Trophoblast cell (in vitro differentiated cells and primary cell): Measurements from ENCODE around the gene SPAG6.

Experiments
- DNase-seq, 2 donors: peaks; one replicate each; pipeline ENCODE4 v3.0.0-alpha.2; 2016
- H2AFZ ChIP-seq: 2 replicates; pipeline ENCODE4 v1.6.1; 2013; ENCODE audit warnings: low read length, moderate library complexity, mild to moderate bottlenecking; ENCODE audit not compliant: insufficient read depth, poor library complexity
- H2AK5ac ChIP-seq: 2 replicates; pipeline ENCODE4 v1.6.1; 2013; ENCODE audit warnings: mild to moderate bottlenecking, low read length
- H2BK120ac ChIP-seq: 2 replicates; pipeline ENCODE4 v1.6.1; 2013; ENCODE audit warnings: low read length, mild to moderate bottlenecking, moderate library complexity; ENCODE audit not compliant: insufficient read depth, poor library complexity
- H2BK12ac ChIP-seq: 2 replicates; pipeline ENCODE4 v1.6.1; 2013; ENCODE audit warnings: mild to moderate bottlenecking, low read length, moderate library complexity
- H2BK5ac ChIP-seq: 2 replicates; pipeline ENCODE4 v1.6.1; 2013; ENCODE audit warnings: low read length, low read depth, moderate library complexity, mild to moderate bottlenecking; ENCODE audit not compliant: poor library complexity
- H3K14ac ChIP-seq: 2 replicates; pipeline ENCODE4 v1.6.1; 2013; ENCODE audit warnings: mild to moderate bottlenecking, low read length
- H3K18ac ChIP-seq: 2 replicates; pipeline ENCODE4 v1.6.1; 2013; ENCODE audit warnings: mild to moderate bottlenecking, low read length
- H3K23ac ChIP-seq: 2 replicates; pipeline ENCODE4 v1.6.1; 2013; ENCODE audit warnings: low read length
- H3K27ac ChIP-seq: 2 replicates; pipeline ENCODE4 v1.5.1; 2013; ENCODE audit warnings: low read depth, mild to moderate bottlenecking, inconsistent platforms, low read length, moderate library complexity
- H3K27me3 ChIP-seq: 2 replicates; pipeline ENCODE4 v1.6.1; 2013; ENCODE audit warnings: inconsistent platforms, mild to moderate bottlenecking, low read length, moderate library complexity; ENCODE audit not compliant: insufficient read depth
- H3K36me3 ChIP-seq, 2 experiments: 1 replicate in 1 of 2; 2 replicates in 1 of 2; pipeline ENCODE4 v1.6.1; 2013; ENCODE audit warnings: low read length in 2 of 2, mild to moderate bottlenecking in 2 of 2, moderate library complexity in 1 of 2; ENCODE audit not compliant: insufficient read depth in 2 of 2, control insufficient read depth in 1 of 2
- H3K4ac ChIP-seq: 2 replicates; pipeline ENCODE4 v1.6.1; 2013; ENCODE audit warnings: low read depth, mild to moderate bottlenecking, low read length, moderate library complexity
- H3K4me1 ChIP-seq, 2 experiments: 1 replicate in 1 of 2; 2 replicates in 1 of 2; pipeline ENCODE4 v1.6.1; 2013; ENCODE audit warnings: low read length in 2 of 2, mild to moderate bottlenecking in 2 of 2, moderate library complexity in 1 of 2; ENCODE audit not compliant: insufficient read depth in 2 of 2, control insufficient read depth in 1 of 2
- H3K4me2 ChIP-seq: 2 replicates; pipeline ENCODE4 v1.6.1; 2013; ENCODE audit warnings: inconsistent platforms, mild to moderate bottlenecking, low read length, moderate library complexity
- H3K4me3 ChIP-seq: 2 replicates; pipeline ENCODE4 v1.5.1; 2013; ENCODE audit warnings: mild to moderate bottlenecking, low read depth, low read length, inconsistent platforms
- H3K79me1 ChIP-seq: one replicate; pipeline ENCODE4 v1.6.1; 2013; ENCODE audit warnings: low read length
- H3K79me2 ChIP-seq: 2 replicates; pipeline ENCODE4 v1.6.1; 2013; ENCODE audit warnings: low read length, mild to moderate bottlenecking; ENCODE audit not compliant: control insufficient read depth, insufficient read depth, poor library complexity
- H3K9ac ChIP-seq: 2 replicates; pipeline ENCODE4 v1.6.1; 2013; ENCODE audit warnings: mild to moderate bottlenecking, low read length
- H3K9me3 ChIP-seq: 2 replicates; pipeline ENCODE4 v1.6.1; 2013; ENCODE audit warnings: low read depth, mild to moderate bottlenecking, control low read depth, inconsistent platforms, low read length; ENCODE audit not compliant: insufficient read depth
- H4K12ac ChIP-seq: 2 replicates; pipeline ENCODE4 v1.6.1; 2013; ENCODE audit warnings: low read depth, mild to moderate bottlenecking, low read length, moderate library complexity
- H4K8ac ChIP-seq: 2 replicates; pipeline ENCODE4 v1.6.1; 2013; ENCODE audit warnings: low read depth, mild to moderate bottlenecking, low read length, moderate library complexity
- H4K91ac ChIP-seq: one replicate; pipeline ENCODE4 v1.6.1; 2013; ENCODE audit warnings: low read depth, mild to moderate bottlenecking, low read length, moderate library complexity
- WGBS: extraction: QIAGEN DNeasy Blood & Tissue Kit; methylation state at CpG from one replicate; pipeline ENCODE4 v1.1.7; 2013; ENCODE audit warnings: missing lambda C conversion rate; ENCODE audit not compliant: insufficient read length, insufficient coverage; ENCODE audit errors: extremely low coverage; 5-methylcytosine and 5-hydroxymethylcytosine counted together

SPAG6 gene

GRCh38 chr10:22370320-22370719 lies 25.0 kb downstream of the SPAG6 start:
- Histone ChIP-seq H2BK12ac (no peak overlapping the region), H3K4me1 (no peaks in the 10 kb centered on the region), H2BK5ac (no peak overlapping the region), H3K9me3 (no peaks in the 10 kb centered on the region), H4K12ac (no peak overlapping the region), H3K27ac (no peak overlapping the region), H3K79me2 (no peaks in the 10 kb centered on the region), H2BK120ac (no peak overlapping the region), H3K18ac (no peak overlapping the region), H3K4ac (no peak overlapping the region), H3K4me3 (no peak overlapping the region), H3K14ac (no peak overlapping the region), H3K27me3 (no peaks in the 10 kb centered on the region), H4K91ac (no peak overlapping the region), H3K9ac (no peak overlapping the region), H3K4me2 (no peak overlapping the region), H3K79me1 (no peaks in the 10 kb centered on the region), H2AK5ac (no peak overlapping the region), H2AFZ (no peak overlapping the region), H3K36me3 (no peaks in the 10 kb centered on the region), H3K23ac (no peak overlapping the region), H4K8ac (no peak overlapping the region)
- no peak for DNase-seq

GRCh38 chr10:22372298-22372697 lies 27.0 kb downstream of the SPAG6 start:
- H3K23ac ChIP-seq, result no peak overlapping the region
- no peak overlapping the region for H2AK5ac ChIP-seq
- H2BK12ac ChIP-seq, result no peak overlapping the region
- no peaks in the 10 kb centered on the region for H3K4me1 ChIP-seq
- H4K8ac ChIP-seq, result no peak overlapping the region
- H3K9me3 ChIP-seq, result no peaks in the 10 kb centered on the region
- H3K4ac ChIP-seq, result no peak overlapping the region
- H4K12ac ChIP-seq, result peak overlapping the region; percentile 87
- DNase-seq, result no peak
- no peaks in the 10 kb centered on the region for H3K79me1 ChIP-seq
- no peak overlapping the region for H3K14ac ChIP-seq
- no peak overlapping the region for H2BK5ac ChIP-seq
- H2BK120ac ChIP-seq, result no peak overlapping the region
- WGBS, result no CpG with 5 or more reads among the region's 6 CpGs
- H3K4me3 ChIP-seq, result no peak overlapping the region
- no peak overlapping the region for H4K91ac ChIP-seq
- H3K4me2 ChIP-seq, result no peak overlapping the region
- no peaks in the 10 kb centered on the region for H3K27me3 ChIP-seq
- no peak overlapping the region for H3K18ac ChIP-seq
- H3K36me3 ChIP-seq, result no peaks in the 10 kb centered on the region
- no peaks in the 10 kb centered on the region for H3K79me2 ChIP-seq
- H3K27ac ChIP-seq, result no peak overlapping the region
- no peak overlapping the region for H3K9ac ChIP-seq
- no peak overlapping the region for H2AFZ ChIP-seq

DNA sequence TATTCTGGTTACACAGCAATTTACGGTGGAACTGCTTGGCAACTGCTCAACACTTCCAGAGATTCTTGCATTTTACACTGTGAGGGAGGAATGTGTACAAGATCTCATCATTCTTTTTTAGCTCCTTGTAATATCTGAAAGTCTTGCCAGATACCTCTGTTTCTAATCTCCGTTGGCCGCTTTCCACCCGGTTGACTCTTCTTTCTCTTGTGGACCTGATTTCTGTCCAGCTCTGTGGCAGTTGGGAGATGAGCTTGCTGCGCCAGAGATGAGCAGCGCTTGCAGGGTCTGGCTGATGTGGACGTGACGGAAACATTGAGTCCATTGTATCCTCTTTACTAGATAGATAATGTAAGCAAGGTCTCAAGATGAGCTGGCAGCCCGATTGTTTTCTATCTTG lies 27.6 kb downstream of the SPAG6 start:
- Histone ChIP-seq H3K9ac (no peak overlapping the region), H3K23ac (no peak overlapping the region), H2AFZ (no peak overlapping the region), H3K79me1 (no peaks in the 10 kb centered on the region), H2BK12ac (no peak overlapping the region), H2AK5ac (no peak overlapping the region), H3K9me3 (no peaks in the 10 kb centered on the region), H4K8ac (no peak overlapping the region), H4K12ac (no peak overlapping the region), H3K18ac (no peak overlapping the region), H3K4me2 (no peak overlapping the region), H3K14ac (no peak overlapping the region), H3K4me1 (no peaks in the 10 kb centered on the region), H3K27ac (no peak overlapping the region), H2BK120ac (no peak overlapping the region), H4K91ac (no peak overlapping the region), H3K27me3 (no peaks in the 10 kb centered on the region), H2BK5ac (no peak overlapping the region), H3K79me2 (no peaks in the 10 kb centered on the region), H3K36me3 (no peaks in the 10 kb centered on the region), H3K4ac (no peak overlapping the region), H3K4me3 (no peak overlapping the region)
- peak in 1 of 2 donors; percentile 26 for DNase-seq
- no CpG with 5 or more reads among the region's 9 CpGs for WGBS

DNA sequence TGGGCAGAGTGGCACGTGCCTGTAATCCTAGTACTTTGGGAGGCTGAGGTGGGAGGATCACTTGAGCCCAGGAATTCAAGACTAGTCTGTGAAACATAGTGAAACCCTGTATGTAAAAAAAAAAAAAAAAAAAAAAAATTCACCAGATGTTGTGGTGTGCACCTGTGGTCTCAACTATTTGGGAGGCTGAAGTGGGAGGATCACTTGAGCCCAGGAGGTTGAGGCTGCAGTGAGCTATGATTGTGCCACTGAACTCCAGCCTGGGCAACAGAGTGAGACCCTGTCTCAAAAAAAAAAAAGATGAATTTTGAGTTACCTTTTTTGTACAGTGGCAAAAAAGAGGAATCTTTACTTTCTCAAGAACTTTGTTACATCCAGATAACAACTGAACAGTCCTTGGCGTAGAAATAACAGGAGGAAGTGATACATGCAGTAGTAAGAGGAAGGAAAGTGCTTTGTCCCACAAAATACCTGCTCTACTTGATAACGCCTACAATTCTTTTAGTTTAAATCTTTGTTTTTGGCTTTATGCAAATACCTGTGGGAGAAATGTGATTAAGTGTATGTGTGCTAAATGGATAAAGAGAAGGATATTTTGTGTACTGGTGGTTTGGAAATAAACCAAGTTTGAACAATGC lies 29.3 kb downstream of the SPAG6 start:
- Histone ChIP-seq H3K9me3 (no peaks in the 10 kb centered on the region), H3K23ac (no peak overlapping the region), H2AK5ac (no peak overlapping the region), H4K12ac (no peak overlapping the region), H3K27me3 (no peaks in the 10 kb centered on the region), H2BK12ac (no peak overlapping the region), H3K4me2 (no peak overlapping the region), H3K9ac (no peak overlapping the region), H3K79me1 (no peaks in the 10 kb centered on the region), H2BK5ac (no peak overlapping the region), H3K14ac (no peak overlapping the region), H2AFZ (no peak overlapping the region), H3K18ac (no peak overlapping the region), H4K91ac (no peak overlapping the region), H3K27ac (no peak overlapping the region), H4K8ac (no peak overlapping the region), H3K4me1 (no peaks in the 10 kb centered on the region), H2BK120ac (no peak overlapping the region), H3K4ac (no peak overlapping the region), H3K79me2 (no peaks in the 10 kb centered on the region), H3K4me3 (no peak overlapping the region), H3K36me3 (no peaks in the 10 kb centered on the region)
- DNase-seq, result no peak
- WGBS, result no CpG with 5 or more reads among the region's 3 CpGs
